Activated B cell treated with CpG ODN at 0.5 μM for 24 hours (primary cell): Measurements from ENCODE around the gene TCF7L2. TPM values are rescaled to one million over a fixed set of nuclear protein-coding genes. Genes with fewer than 3 reads are reported as not detected.
"Not testable (repeated sequence)": the region's sequence is repeated elsewhere in the genome, so short reads cannot be mapped to it uniquely, and the experiment has no call there.

Experiments
- ATAC-seq: fragments of 200-7000 bp; cut with Tn5 transposase; one replicate; pipeline ENCODE4 v1.10.0; 2021; ENCODE audit warnings: low read depth, mild to moderate bottlenecking, moderate library complexity
- CTCF ChIA-PET: fragments of 350-600 bp; sonication (Branson Sonifier 250); formaldehyde crosslinking; loops from one replicate; lab custom pipeline; 2021; ENCODE audit warnings: antibody characterized with exemption; lab: Charles Lee
- POLR2A ChIA-PET: fragments of 350-600 bp; sonication (Branson Sonifier 250); formaldehyde crosslinking; loops from one replicate; lab custom pipeline; 2021; ENCODE audit warnings: antibody characterized with exemption; lab: Charles Lee
- DNase-seq: peaks from one replicate; pipeline ENCODE4 v3.0.0; 2022
- H3K27ac Mint-ChIP-seq: one replicate; pipeline ENCODE4 v1.8.0; 2020; ENCODE audit warnings: mixed read lengths
- H3K27me3 Mint-ChIP-seq: one replicate; pipeline ENCODE4 v1.8.0; 2021; ENCODE audit warnings: mixed read lengths
- H3K36me3 Mint-ChIP-seq: one replicate; pipeline ENCODE4 v1.8.0; 2021; ENCODE audit warnings: low read depth, mixed read lengths
- H3K4me1 Mint-ChIP-seq: one replicate; pipeline ENCODE4 v1.8.0; 2021; ENCODE audit warnings: mixed read lengths
- H3K4me3 Mint-ChIP-seq: one replicate; pipeline ENCODE4 v1.8.0; 2020; ENCODE audit warnings: mild to moderate bottlenecking, mixed read lengths
- H3K9me3 Mint-ChIP-seq: one replicate; pipeline ENCODE4 v1.8.0; 2020; ENCODE audit warnings: mixed read lengths
- intact Hi-C: fragments of 100-400 bp; cut with micrococcal nuclease; formaldehyde crosslinking; loops from one replicate; pipeline ENCODE4 v1.15.1; 2024
- total RNA-seq: library from RNA; stranded (reverse); gene quantifications from 2 replicates; pipeline ENCODE4 v1.2.3, GENCODE V29; 2022
- TF ChIP-seq, protein P1 (sequence below): fragments of 200-600 bp; IDR thresholded peaks from one replicate; pipeline ENCODE4 v1.8.0; 2022; ENCODE audit warnings: antibody characterized with exemption, mild to moderate bottlenecking

Gene TCF7L2
- total RNA-seq, 1 donor from 2014 or later = 2.2 TPM

- no peaks in the 10 kb centered on the region for H3K9me3 Mint-ChIP-seq
- no peak overlapping the region for H3K4me3 Mint-ChIP-seq
- intact Hi-C loops = no loop called here
- TF ChIP-seq, protein P1, sequence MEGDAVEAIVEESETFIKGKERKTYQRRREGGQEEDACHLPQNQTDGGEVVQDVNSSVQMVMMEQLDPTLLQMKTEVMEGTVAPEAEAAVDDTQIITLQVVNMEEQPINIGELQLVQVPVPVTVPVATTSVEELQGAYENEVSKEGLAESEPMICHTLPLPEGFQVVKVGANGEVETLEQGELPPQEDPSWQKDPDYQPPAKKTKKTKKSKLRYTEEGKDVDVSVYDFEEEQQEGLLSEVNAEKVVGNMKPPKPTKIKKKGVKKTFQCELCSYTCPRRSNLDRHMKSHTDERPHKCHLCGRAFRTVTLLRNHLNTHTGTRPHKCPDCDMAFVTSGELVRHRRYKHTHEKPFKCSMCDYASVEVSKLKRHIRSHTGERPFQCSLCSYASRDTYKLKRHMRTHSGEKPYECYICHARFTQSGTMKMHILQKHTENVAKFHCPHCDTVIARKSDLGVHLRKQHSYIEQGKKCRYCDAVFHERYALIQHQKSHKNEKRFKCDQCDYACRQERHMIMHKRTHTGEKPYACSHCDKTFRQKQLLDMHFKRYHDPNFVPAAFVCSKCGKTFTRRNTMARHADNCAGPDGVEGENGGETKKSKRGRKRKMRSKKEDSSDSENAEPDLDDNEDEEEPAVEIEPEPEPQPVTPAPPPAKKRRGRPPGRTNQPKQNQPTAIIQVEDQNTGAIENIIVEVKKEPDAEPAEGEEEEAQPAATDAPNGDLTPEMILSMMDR = no peak
- H3K36me3 Mint-ChIP-seq = no peaks in the 10 kb centered on the region
- no peaks in the 10 kb centered on the region for H3K4me1 Mint-ChIP-seq
- POLR2A ChIA-PET = no interaction called here
- DNase-seq = no peak
- ATAC-seq = no peak
- CTCF ChIA-PET = no interaction called here
- H3K27me3 Mint-ChIP-seq = peaks cover 5% of the 10 kb centered on the region
- H3K27ac Mint-ChIP-seq = no peak overlapping the region
Measured at GRCh38 chr10:113061557-113061956, 111.5 kb downstream of the TCF7L2 start.

DNA sequence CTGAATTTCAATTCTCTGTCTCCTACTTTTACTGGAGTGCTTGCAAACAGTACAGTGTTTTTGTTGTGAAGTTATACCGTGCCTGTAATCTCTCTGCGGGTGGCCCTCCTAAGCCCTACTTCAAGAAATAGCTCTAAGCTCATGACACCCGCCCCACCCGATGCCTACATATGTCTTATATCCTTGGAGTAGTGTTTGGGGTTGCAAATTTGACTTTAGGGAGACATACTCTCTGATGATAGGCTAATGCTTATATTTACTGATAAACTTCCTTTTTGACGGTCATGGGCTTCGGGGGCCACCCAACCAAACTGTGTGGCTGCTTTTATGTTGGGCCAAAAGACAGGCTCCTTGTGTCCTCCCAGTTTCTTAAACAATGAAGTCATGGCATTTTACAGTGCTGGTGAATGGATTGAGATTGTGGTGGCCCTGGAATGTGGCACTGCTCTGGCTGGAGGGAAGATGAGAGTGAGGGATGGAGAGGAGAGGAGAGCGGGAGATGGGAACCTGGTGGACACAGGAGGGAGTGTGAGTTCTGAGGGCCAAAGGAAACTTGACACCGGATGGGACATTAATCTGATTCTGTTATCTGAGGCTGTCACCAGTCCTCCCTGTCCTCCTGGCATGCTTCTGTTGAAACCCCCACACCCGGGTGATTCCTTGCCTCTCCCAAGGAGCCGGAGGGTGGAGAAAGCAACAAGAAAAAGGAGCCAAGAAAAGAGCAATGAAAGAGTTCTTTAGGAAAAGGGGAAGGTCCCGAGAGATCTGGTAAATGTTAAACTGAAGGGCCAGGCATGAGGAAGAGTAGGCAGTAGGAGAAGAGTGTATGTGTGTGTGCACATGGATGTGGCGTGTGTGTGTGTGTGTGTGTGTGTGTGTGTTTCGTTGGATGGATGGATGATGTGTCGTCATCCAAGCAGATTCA is 113.3 kb downstream of the TCF7L2 start:
- peaks cover 5% of the 10 kb centered on the region for H3K27me3 Mint-ChIP-seq
- no peak overlapping the region for H3K4me3 Mint-ChIP-seq
- DNase-seq = no peak
- H3K9me3 Mint-ChIP-seq = no peaks in the 10 kb centered on the region
- TF ChIP-seq, protein P1 = no peak
- no peak for ATAC-seq
- POLR2A ChIA-PET = no interaction called here
- intact Hi-C loops = no loop called here
- CTCF ChIA-PET = no interaction called here
- no peak overlapping the region for H3K27ac Mint-ChIP-seq
- no peaks in the 10 kb centered on the region for H3K4me1 Mint-ChIP-seq
- no peaks in the 10 kb centered on the region for H3K36me3 Mint-ChIP-seq

- Mint-ChIP-seq H3K9me3 (no peaks in the 10 kb centered on the region), H3K4me3 (no peak overlapping the region), H3K27me3 (peaks cover 5% of the 10 kb centered on the region), H3K27ac (no peak overlapping the region), H3K36me3 (no peaks in the 10 kb centered on the region), H3K4me1 (no peaks in the 10 kb centered on the region)
- ChIA-PET CTCF (no interaction called here), POLR2A (no interaction called here)
- TF ChIP-seq, protein P1 = no peak
- ATAC-seq = no peak
- DNase-seq = no peak
- intact Hi-C loops = no loop called here
Measured at GRCh38 chr10:113064039-113064438, 114.0 kb downstream of the TCF7L2 start.

DNA sequence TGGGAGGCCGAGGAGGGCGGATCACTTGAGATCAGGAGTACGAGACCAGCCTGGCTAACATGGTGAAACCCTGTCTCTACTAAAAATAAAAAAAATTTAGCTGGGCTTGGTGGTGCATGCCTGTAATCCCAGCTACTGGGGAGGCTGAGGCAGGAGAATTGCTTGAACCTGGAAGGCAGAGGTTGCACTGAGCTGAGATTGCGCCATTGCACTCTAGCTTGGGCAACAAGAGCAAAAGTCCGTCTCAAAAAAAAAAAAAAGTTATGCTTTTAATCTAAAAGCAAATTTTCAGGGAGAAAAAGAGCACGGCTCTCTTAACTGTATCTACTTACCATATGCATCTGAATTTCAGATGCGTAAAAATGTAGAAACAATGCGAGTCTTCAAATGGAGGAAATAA is 116.1 kb downstream of the TCF7L2 start:
- H3K36me3 Mint-ChIP-seq, H3K4me3 Mint-ChIP-seq, DNase-seq, H3K9me3 Mint-ChIP-seq, H3K27me3 Mint-ChIP-seq, POLR2A ChIA-PET, intact Hi-C loops, H3K4me1 Mint-ChIP-seq, H3K27ac Mint-ChIP-seq, ATAC-seq: not testable (repeated sequence)
- CTCF ChIA-PET = interaction anchor here (0.6 kb wide), 1 partner anchor 208 kb away, joined by 5 read pairs; no protein-coding TSS in a partner anchor

- TF ChIP-seq, protein P1 = no peak
- Mint-ChIP-seq H3K9me3 (no peaks in the 10 kb centered on the region), H3K36me3 (no peaks in the 10 kb centered on the region), H3K4me3 (no peak overlapping the region), H3K27me3 (peaks cover 2% of the 10 kb centered on the region), H3K27ac (no peak overlapping the region), H3K4me1 (no peaks in the 10 kb centered on the region)
- ChIA-PET POLR2A (no interaction called here), CTCF (interaction anchor here (0.6 kb wide), 1 partner anchor 208 kb away, joined by 5 read pairs; no protein-coding TSS in a partner anchor)
- DNase-seq (no peak), ATAC-seq (no peak)
- intact Hi-C loops = no loop called here
Measured at GRCh38 chr10:113066561-113067312, 116.7 kb downstream of the TCF7L2 start.
